Lower leg skin (tissue), 4 donors: ENCODE results near the gene TTC21A. TPM values are rescaled to one million over a fixed set of nuclear protein-coding genes. Genes with fewer than 3 reads are reported as not detected.
A peak's percentile ranks its signal among the peaks of the same experiment; 100 is the strongest.

ENCODE experiments used
- DNase-seq, 2 donors: peaks; one replicate each; pipeline ENCODE4 v3.0.0-alpha.2; 2019; ENCODE audit warnings: low spot score in 2 of 2
- H3K4me3 ChIP-seq: fragments of 200-600 bp; sonication (generic); 2 replicates; pipeline ENCODE4 v1.5.1; 2017; ENCODE audit warnings: mild to moderate bottlenecking, low read depth; ENCODE audit not compliant: poor library complexity, severe bottlenecking
- POLR2A ChIP-seq, 2 donors: fragments of 450-650 bp; IDR thresholded peaks; one replicate each; pipeline ENCODE4 v1.6.1; 2016 to 2017; ENCODE audit warnings: antibody characterized with exemption in 2 of 2, mild to moderate bottlenecking in 1 of 2, moderate library complexity in 1 of 2
- WGBS, 2 donors: methylation state at CpG; one replicate each; pipeline ENCODE4 v1.1.5; 2018; 5-methylcytosine and 5-hydroxymethylcytosine counted together
- intact Hi-C: fragments of 100-400 bp; cut with DNase I; formaldehyde crosslinking; loops from one replicate; pipeline ENCODE4 v1.15.0; 2023; ENCODE audit warnings: low total_unique reads
- total RNA-seq, 4 donors: library from RNA; depleted of rRNA; stranded (reverse); fragments of >200 nt; gene quantifications; one replicate each; pipeline ENCODE4 v1.1.0, GENCODE V29; 2016
- TF ChIP-seq, protein P1 (sequence below), 3 donors: fragments of 450-650 bp; IDR thresholded peaks; one replicate each; pipeline ENCODE4 v1.5.1; 2016; ENCODE audit warnings: antibody characterized with exemption in 3 of 3, mild to moderate bottlenecking in 3 of 3, moderate library complexity in 2 of 3

TTC21A gene
- total RNA-seq, 4 donors from 2014 or later: 2.7 to 5.6 (median 4.9) TPM

DNA sequence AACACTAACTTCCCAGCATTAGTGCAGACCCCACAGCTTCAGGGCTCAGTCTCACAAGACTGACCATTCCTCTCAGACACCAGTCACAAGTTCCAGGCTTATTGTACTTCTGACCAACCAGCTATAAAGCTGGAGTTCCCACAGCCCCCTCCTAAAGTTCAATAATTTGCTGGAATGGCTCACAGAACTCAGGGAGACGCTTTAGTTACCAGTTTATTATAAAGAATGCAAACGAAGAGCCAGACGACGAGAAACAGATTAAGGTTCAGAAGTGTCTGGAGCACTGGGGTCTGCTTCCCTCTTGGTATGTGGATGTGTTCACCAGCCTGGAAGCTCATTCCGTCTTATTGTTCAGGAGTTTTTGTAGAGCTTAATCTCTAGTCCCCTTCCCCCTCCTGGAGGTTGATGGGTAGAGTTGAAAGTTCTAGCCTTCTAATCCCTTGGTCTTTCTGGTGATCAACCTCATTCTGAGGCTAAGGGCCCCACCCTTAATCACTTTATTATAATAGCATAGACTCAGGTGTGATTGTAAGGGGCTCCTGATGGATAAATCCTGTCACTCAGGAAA is 50.8 kb downstream of the TTC21A start:
- intact Hi-C loops: no loop called here
- TF ChIP-seq, protein P1, sequence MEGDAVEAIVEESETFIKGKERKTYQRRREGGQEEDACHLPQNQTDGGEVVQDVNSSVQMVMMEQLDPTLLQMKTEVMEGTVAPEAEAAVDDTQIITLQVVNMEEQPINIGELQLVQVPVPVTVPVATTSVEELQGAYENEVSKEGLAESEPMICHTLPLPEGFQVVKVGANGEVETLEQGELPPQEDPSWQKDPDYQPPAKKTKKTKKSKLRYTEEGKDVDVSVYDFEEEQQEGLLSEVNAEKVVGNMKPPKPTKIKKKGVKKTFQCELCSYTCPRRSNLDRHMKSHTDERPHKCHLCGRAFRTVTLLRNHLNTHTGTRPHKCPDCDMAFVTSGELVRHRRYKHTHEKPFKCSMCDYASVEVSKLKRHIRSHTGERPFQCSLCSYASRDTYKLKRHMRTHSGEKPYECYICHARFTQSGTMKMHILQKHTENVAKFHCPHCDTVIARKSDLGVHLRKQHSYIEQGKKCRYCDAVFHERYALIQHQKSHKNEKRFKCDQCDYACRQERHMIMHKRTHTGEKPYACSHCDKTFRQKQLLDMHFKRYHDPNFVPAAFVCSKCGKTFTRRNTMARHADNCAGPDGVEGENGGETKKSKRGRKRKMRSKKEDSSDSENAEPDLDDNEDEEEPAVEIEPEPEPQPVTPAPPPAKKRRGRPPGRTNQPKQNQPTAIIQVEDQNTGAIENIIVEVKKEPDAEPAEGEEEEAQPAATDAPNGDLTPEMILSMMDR (IDR thresholded peaks at IDR 0.05): no peak
- TF ChIP-seq POLR2A (IDR thresholded peaks at IDR 0.05): no peak
- no peak for DNase-seq
- 74 to 77% methylated on average over 5 of the region's 5 CpGs for WGBS, 2 donors
- no peak overlapping the region for H3K4me3 ChIP-seq

DNA sequence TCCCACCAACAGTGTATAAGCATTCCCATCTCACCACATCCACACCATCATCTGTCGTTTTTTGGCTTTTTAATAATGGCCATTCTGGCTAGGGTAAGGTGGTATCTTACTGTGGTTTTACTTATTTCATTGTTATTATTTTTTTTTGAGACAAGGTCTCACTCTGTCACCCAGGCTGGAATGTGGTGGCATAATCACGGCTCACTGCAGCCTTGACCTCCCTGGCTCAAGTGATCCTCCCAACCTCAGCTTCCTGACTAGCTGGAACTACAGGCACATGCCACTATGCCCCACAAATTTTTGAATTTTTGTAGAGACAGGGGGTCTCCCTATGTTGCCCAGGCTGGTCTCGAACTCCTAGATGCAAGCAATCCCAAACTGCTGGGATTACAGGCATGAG is 56.9 kb downstream of the TTC21A start:
- intact Hi-C loops: no loop called here
- no peak overlapping the region for H3K4me3 ChIP-seq
- TF ChIP-seq, protein P1 (IDR thresholded peaks at IDR 0.05): no peak
- TF ChIP-seq POLR2A (IDR thresholded peaks at IDR 0.05): no peak
- DNase-seq: no peak
- 87 to 96% methylated on average over 3 of the region's 3 CpGs for WGBS, 2 donors

DNA sequence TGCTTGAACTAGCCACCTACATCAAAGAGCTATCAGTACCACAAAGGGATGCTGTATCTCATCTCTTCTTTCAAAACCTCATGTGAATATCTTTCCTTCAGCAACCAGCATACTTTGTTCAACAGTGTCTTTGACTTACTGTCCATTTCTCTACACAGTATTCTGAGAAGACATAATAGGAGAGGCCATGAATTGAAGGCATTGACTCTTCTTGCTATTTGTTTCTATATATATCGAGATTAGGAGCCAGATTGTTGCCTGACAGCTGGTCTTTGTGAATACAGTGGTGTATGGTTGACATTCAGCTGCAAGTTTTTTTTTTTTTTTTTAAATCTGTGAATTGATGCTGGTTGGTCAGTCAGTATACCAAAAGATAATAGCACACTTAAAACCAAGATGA is 58.0 kb downstream of the TTC21A start:
- WGBS, 2 donors: 67 to 86% methylated on average over 1 of the region's 1 CpG
- no peak for TF ChIP-seq POLR2A (IDR thresholded peaks at IDR 0.05)
- TF ChIP-seq, protein P1 (IDR thresholded peaks at IDR 0.05): no peak
- DNase-seq: no peak
- intact Hi-C loops: no loop called here
- H3K4me3 ChIP-seq: no peak overlapping the region

DNA sequence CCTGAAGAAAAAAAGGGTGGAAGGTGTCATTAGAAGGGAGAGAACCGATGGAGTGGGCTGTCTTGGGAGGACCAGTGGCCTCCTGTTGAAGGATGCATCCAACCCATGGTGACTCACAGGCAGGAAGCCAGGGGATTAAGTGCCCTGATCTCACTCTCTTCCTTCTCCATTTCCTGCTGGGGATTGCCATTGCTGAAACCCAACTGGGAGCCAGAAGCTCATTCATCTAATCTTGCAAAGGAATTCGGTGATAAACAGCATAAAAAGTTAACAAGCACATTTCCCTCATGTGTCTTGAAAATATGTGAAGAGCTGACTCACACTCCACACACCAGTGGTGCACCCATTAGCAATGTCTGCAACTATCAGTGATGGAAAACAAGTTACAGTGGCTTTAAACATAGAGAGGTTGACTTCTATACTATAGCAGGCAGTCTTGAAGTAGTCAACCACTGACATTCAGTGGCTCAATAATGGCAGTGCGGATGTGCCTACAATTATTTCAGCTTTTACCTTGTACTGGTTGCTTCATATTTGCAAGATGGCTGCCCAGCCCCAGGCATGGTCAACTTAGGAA is 58.7 kb downstream of the TTC21A start:
- WGBS, 2 donors: 61 to 71% methylated on average over 3 of the region's 3 CpGs
- no peak for DNase-seq
- TF ChIP-seq, protein P1 (IDR thresholded peaks at IDR 0.05): no peak
- no peak for TF ChIP-seq POLR2A (IDR thresholded peaks at IDR 0.05)
- intact Hi-C loops: no loop called here
- H3K4me3 ChIP-seq: no peak overlapping the region

DNA sequence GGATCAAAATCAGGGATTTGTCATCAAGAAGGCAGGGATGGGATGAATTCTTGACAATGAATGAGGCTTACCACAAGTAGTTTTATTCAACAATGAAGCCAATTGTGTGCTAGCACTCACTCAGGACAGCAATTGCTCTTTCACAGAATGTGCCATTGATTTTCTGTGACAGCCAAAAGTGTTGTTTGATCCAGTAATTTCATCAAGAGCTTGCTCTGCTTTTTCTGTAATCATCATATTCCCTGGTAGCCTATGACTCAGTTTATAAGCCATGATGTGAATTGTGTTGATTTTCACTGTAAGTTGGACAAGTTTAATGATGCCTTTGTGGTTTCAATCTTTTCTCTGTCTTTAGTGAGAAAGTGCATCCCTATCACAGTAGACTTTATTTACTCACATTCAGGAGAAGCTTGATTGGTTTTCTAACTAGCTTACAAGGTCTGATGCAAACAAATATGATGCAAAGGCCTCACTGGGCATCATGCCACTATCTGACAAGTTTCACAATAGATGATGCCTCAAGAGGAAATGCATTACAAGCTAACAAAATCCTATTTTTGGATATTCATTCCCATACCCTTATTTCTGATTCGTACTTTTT is 59.6 kb downstream of the TTC21A start:
- no peak for TF ChIP-seq POLR2A (IDR thresholded peaks at IDR 0.05)
- TF ChIP-seq, protein P1 (IDR thresholded peaks at IDR 0.05): no peak

More for the DNA sequence above, 59.6 kb downstream of the TTC21A start:
- H3K4me3 ChIP-seq: no peak overlapping the region
- DNase-seq: peak; percentile 84 to 93
- 29 to 33% methylated on average over 1 of the region's 1 CpG for WGBS, 2 donors
- intact Hi-C loops: no loop called here
